HepG2 (cell line): ENCODE data around the gene GNG7. TPM values are rescaled to one million over a fixed set of nuclear protein-coding genes. Genes with fewer than 3 reads are reported as not detected.

Experiments
- ATAC-seq: fragments of 200-7000 bp; cut with Tn5 transposase; 3 replicates; pipeline ENCODE4 v1.9.1; 2020; ENCODE audit warnings: mild to moderate bottlenecking, moderate library complexity
- BruUV-seq: library from RNA; stranded (reverse); fragments of 400-500 nt; replicated peaks from 2 replicates; lab custom pipeline; 2021; lab: Mats Ljungman, UMichigan
- CTCF ChIA-PET: fragments of 300-600 bp; formaldehyde crosslinking; extraction: SDS; loops from one replicate; lab custom pipeline; 2021; ENCODE audit warnings: low total read pairs, inconsistent platforms, low intra/inter-chr PET ratio; lab: Yijun Ruan, JAX
- POLR2A ChIA-PET: fragments of 350-600 bp; sonication (Branson Sonifier 250); formaldehyde crosslinking; loops from one replicate; lab custom pipeline; 2020; ENCODE audit warnings: antibody characterized with exemption, inconsistent platforms; lab: Yijun Ruan, JAX
- DNase-seq: peaks from one replicate; pipeline ENCODE4 v3.0.0-alpha.2; 2015; ENCODE audit warnings: low spot score
- FAIRE-seq: peaks from 3 replicates; lab custom pipeline; 2011; peaks lifted over from hg19 to GRCh38; lab: Jason Lieb, UNC
- H2AFZ ChIP-seq: one replicate; pipeline ENCODE4 v1.6.1; 2011; ENCODE audit warnings: low read length, inconsistent platforms
- H3K27ac ChIP-seq: fragments of 300-600 bp; 3 replicates; pipeline ENCODE4 v1.8.0; 2011; ENCODE audit warnings: mixed run types, mild to moderate bottlenecking, mixed read lengths, low read length, inconsistent platforms; ENCODE audit not compliant: insufficient read depth; ENCODE audit errors: extremely low read length
- H3K27me3 ChIP-seq, 2 experiments: fragments of 200-600 bp in 1 of 2; 2 replicates in 1 of 2; 3 replicates in 1 of 2; pipeline versions ENCODE4 v1.6.0 to v1.8.0; 2011; ENCODE audit warnings: low read length in 2 of 2, mild to moderate bottlenecking in 2 of 2, moderate library complexity in 2 of 2, inconsistent platforms in 1 of 2; ENCODE audit not compliant: insufficient read depth in 2 of 2, control insufficient read depth in 1 of 2
- H3K36me3 ChIP-seq, 2 experiments: fragments of 200-600 bp in 1 of 2; replicated peaks in 1 of 2; 2 replicates in 1 of 2; 3 replicates in 1 of 2; pipeline versions ENCODE4 v1.5.1 to v1.8.0; 2011; ENCODE audit warnings: low read length in 2 of 2, inconsistent platforms in 1 of 2; ENCODE audit not compliant: insufficient read depth in 2 of 2, control insufficient read depth in 1 of 2
- H3K4me1 ChIP-seq: 2 replicates; pipeline ENCODE4 v1.5.1; 2012; ENCODE audit warnings: low read length, inconsistent platforms; ENCODE audit not compliant: insufficient read depth
- H3K4me2 ChIP-seq: 2 replicates; pipeline ENCODE4 v1.6.0; 2011; ENCODE audit warnings: low read depth, low read length, inconsistent platforms
- H3K4me3 ChIP-seq, 3 experiments: fragments of 200-600 bp in 1 of 3; sonication (generic), shearing (Covaris generic) in 1 of 3; replicated peaks in 1 of 3; 2 replicates each; pipeline ENCODE4 v1.5.1; 2011 to 2016; ENCODE audit warnings: low read length in 3 of 3, inconsistent platforms in 2 of 3, low read depth in 2 of 3, mild to moderate bottlenecking in 2 of 3, control low read depth in 1 of 3, mixed read lengths in 1 of 3; ENCODE audit not compliant: insufficient read depth in 1 of 3
- H3K79me2 ChIP-seq: one replicate; pipeline ENCODE4 v1.6.1; 2011; ENCODE audit warnings: low read length, inconsistent platforms; ENCODE audit not compliant: insufficient read depth
- H3K9ac ChIP-seq: 2 replicates; pipeline ENCODE4 v1.6.0; 2011; ENCODE audit warnings: mild to moderate bottlenecking, low read depth, low read length, inconsistent platforms; ENCODE audit not compliant: insufficient read depth
- H3K9me3 ChIP-seq: 2 replicates; pipeline ENCODE4 v1.5.1; 2012; ENCODE audit warnings: mild to moderate bottlenecking, low read length
- H4K20me1 ChIP-seq: 2 replicates; pipeline ENCODE4 v1.6.0; 2011; ENCODE audit warnings: inconsistent platforms, mild to moderate bottlenecking, low read length, moderate library complexity; ENCODE audit not compliant: insufficient read depth
- GATAD2A ChIP-seq: IDR thresholded peaks from 2 replicates; pipeline ENCODE4 v1.6.1; 2016
- JDP2 ChIP-seq: sonication (generic); formaldehyde crosslinking; IDR thresholded peaks from 2 replicates; pipeline ENCODE4 v1.8.1; 2022; ENCODE audit warnings: missing genetic modification reagents, borderline replicate concordance
- PAX8 ChIP-seq: sonication (generic); formaldehyde crosslinking; IDR thresholded peaks from 2 replicates; pipeline ENCODE4 v1.8.0; 2022; ENCODE audit warnings: mild to moderate bottlenecking, missing genetic modification reagents, borderline replicate concordance
- SMC3 ChIP-seq: IDR thresholded peaks from 2 replicates; pipeline ENCODE4 v1.6.1; 2011; ENCODE audit warnings: low read length, improper control_type of control experiment
- ZNF121 ChIP-seq: sonication (generic); formaldehyde crosslinking; IDR thresholded peaks from 2 replicates; pipeline ENCODE4 v1.5.0; 2020; ENCODE audit warnings: mild to moderate bottlenecking, missing genetic modification reagents
- ZNF724P ChIP-seq: sonication (generic); formaldehyde crosslinking; IDR thresholded peaks from 2 replicates; pipeline ENCODE4 v1.8.0; 2022; ENCODE audit warnings: missing genetic modification reagents, borderline replicate concordance
- ZNF780A ChIP-seq: sonication (generic); formaldehyde crosslinking; IDR thresholded peaks from 2 replicates; pipeline ENCODE4 v1.8.0; 2022; ENCODE audit warnings: mild to moderate bottlenecking, missing genetic modification reagents, moderate library complexity
- WGBS: methylation state at CpG from one replicate; pipeline ENCODE4 v1.1.6; 2017; ENCODE audit warnings: low lambda C conversion rate; 5-methylcytosine and 5-hydroxymethylcytosine counted together
- in situ Hi-C: cut with HindIII; loops from 2 replicates; pipeline ENCODE4 v1.10.0; 2017; ENCODE audit warnings: low pct_unique_long_range_greater_than_20kb; ENCODE audit not compliant: extremely low pct_ligation_motif_present
- intact Hi-C: fragments of 100-400 bp; cut with micrococcal nuclease; formaldehyde crosslinking; loops from one replicate; pipeline ENCODE4 v1.10.0; 2022; ENCODE audit not compliant: unreplicated experiment
- polyA plus RNA-seq, 8 experiments: library from polyadenylated mRNA; depleted of rRNA in 3 of 8; stranded (reverse) in 7 of 8; unstranded in 1 of 8; fragments of >200 nt; fragmentation: Illumina TruSeq in 4 of 8; extraction: Trizol in 4 of 8; gene quantifications; 2 replicates each; pipeline versions ENCODE4 v1.2.1 to v1.2.3, GENCODE V29; 2011 to 2016; ENCODE audit warnings: low read depth in 4 of 8, missing spikeins in 1 of 8, mixed read lengths in 1 of 8; ENCODE audit not compliant: insufficient read depth in 1 of 8
- total RNA-seq, 5 experiments: library from RNA; depleted of rRNA; stranded (reverse); fragments of >200 nt; fragmentation: Illumina TruSeq; extraction: Trizol; gene quantifications; 2 replicates each; pipeline ENCODE4 v1.2.3, GENCODE V29; 2016; ENCODE audit warnings: low read depth in 1 of 5
- TF ChIP-seq, protein P1 (sequence below): sonication (generic); formaldehyde crosslinking; IDR thresholded peaks from 2 replicates; pipeline ENCODE4 v1.5.1; 2020; ENCODE audit warnings: missing genetic modification reagents, mild to moderate bottlenecking, borderline replicate concordance
- TF ChIP-seq, protein P2 (sequence below): sonication (generic); formaldehyde crosslinking; IDR thresholded peaks from 2 replicates; pipeline ENCODE4 v1.5.0; 2020; ENCODE audit warnings: mild to moderate bottlenecking, missing genetic modification reagents

GNG7 gene
- total and polyA plus RNA-seq, 2 of the 13 experiments (the other 11 are each of a cell fraction or from before 2014, with no cell fraction given): 1.4 to 3.3 TPM

- CTCF ChIA-PET: no interaction called here
- in situ Hi-C loops (no loop called here), intact Hi-C loops (no loop called here)
- POLR2A ChIA-PET: interaction anchor here (1.3 to 1.8 kb wide), 2 partner anchors 48 to 55 kb away, joined by 4 to 14 read pairs; partner anchors contain the start of gene GADD45B
- peaks cover 76% of the 10 kb centered on the region for H3K4me1 ChIP-seq
- no peak overlapping the region; a peak in 2 of 6 replicates for H3K4me3 ChIP-seq
- no peak overlapping the region for H2AFZ ChIP-seq
- H3K9ac ChIP-seq: no peak overlapping the region
- no peaks in the 10 kb centered on the region for H3K9me3 ChIP-seq
- H3K27me3 ChIP-seq: no peaks in the 10 kb centered on the region
- DNase-seq: no peak
- H3K4me2 ChIP-seq: peak overlapping the region; percentile 48
- no TSS peak for BruUV-seq
- H3K36me3 ChIP-seq: no peaks in the 10 kb centered on the region
- no peaks in the 10 kb centered on the region for H3K79me2 ChIP-seq
- ATAC-seq: peak; percentile 57
- no peaks in the 10 kb centered on the region for H4K20me1 ChIP-seq
- TF ChIP-seq, protein P1, sequence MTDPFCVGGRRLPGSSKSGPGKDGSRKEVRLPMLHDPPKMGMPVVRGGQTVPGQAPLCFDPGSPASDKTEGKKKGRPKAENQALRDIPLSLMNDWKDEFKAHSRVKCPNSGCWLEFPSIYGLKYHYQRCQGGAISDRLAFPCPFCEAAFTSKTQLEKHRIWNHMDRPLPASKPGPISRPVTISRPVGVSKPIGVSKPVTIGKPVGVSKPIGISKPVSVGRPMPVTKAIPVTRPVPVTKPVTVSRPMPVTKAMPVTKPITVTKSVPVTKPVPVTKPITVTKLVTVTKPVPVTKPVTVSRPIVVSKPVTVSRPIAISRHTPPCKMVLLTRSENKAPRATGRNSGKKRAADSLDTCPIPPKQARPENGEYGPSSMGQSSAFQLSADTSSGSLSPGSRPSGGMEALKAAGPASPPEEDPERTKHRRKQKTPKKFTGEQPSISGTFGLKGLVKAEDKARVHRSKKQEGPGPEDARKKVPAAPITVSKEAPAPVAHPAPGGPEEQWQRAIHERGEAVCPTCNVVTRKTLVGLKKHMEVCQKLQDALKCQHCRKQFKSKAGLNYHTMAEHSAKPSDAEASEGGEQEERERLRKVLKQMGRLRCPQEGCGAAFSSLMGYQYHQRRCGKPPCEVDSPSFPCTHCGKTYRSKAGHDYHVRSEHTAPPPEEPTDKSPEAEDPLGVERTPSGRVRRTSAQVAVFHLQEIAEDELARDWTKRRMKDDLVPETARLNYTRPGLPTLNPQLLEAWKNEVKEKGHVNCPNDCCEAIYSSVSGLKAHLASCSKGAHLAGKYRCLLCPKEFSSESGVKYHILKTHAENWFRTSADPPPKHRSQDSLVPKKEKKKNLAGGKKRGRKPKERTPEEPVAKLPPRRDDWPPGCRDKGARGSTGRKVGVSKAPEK (CRISPR knock-in tag): 0 out of 2 replicates have a peak, but pooled peaks have one; percentile 32
- no peak for TF ChIP-seq PAX8 (CRISPR knock-in tag)
- peak; percentile 31; the same call in 1 of the 2 replicates for TF ChIP-seq SMC3
- TF ChIP-seq ZNF121 (CRISPR knock-in tag): 0 out of 2 replicates have a peak, but pooled peaks have one; percentile 4
- TF ChIP-seq, protein P2, sequence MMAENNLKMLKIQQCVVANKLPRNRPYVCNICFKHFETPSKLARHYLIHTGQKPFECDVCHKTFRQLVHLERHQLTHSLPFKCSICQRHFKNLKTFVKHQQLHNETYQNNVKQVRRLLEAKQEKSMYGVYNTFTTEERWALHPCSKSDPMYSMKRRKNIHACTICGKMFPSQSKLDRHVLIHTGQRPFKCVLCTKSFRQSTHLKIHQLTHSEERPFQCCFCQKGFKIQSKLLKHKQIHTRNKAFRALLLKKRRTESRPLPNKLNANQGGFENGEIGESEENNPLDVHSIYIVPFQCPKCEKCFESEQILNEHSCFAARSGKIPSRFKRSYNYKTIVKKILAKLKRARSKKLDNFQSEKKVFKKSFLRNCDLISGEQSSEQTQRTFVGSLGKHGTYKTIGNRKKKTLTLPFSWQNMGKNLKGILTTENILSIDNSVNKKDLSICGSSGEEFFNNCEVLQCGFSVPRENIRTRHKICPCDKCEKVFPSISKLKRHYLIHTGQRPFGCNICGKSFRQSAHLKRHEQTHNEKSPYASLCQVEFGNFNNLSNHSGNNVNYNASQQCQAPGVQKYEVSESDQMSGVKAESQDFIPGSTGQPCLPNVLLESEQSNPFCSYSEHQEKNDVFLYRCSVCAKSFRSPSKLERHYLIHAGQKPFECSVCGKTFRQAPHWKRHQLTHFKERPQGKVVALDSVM (CRISPR knock-in tag): peak; percentile 71
- TF ChIP-seq ZNF724P (CRISPR knock-in tag): 0 out of 2 replicates have a peak, but pooled peaks have one; percentile 26
- no peak for TF ChIP-seq JDP2
- 0 out of 2 replicates have a peak, but pooled peaks have one; percentile 4 for TF ChIP-seq ZNF780A (CRISPR knock-in tag)
- 0 out of 2 replicates have a peak, but pooled peaks have one; percentile 7 for TF ChIP-seq GATAD2A (CRISPR knock-in tag)
- H3K27ac ChIP-seq: peak overlapping the region; percentile 15
- 8% methylated on average over 16 of the region's 20 CpGs for WGBS
- FAIRE-seq: no peak
These were observed 178.7 kb downstream of the GNG7 start for GRCh38 chr19:2523630-2524311.
